ENCODE data around the gene PWWP2B.
"Not testable (repeated sequence)": the region's sequence is repeated elsewhere in the genome, so short reads cannot be mapped to it uniquely, and the experiment has no call there.

Gene PWWP2B

DNA sequence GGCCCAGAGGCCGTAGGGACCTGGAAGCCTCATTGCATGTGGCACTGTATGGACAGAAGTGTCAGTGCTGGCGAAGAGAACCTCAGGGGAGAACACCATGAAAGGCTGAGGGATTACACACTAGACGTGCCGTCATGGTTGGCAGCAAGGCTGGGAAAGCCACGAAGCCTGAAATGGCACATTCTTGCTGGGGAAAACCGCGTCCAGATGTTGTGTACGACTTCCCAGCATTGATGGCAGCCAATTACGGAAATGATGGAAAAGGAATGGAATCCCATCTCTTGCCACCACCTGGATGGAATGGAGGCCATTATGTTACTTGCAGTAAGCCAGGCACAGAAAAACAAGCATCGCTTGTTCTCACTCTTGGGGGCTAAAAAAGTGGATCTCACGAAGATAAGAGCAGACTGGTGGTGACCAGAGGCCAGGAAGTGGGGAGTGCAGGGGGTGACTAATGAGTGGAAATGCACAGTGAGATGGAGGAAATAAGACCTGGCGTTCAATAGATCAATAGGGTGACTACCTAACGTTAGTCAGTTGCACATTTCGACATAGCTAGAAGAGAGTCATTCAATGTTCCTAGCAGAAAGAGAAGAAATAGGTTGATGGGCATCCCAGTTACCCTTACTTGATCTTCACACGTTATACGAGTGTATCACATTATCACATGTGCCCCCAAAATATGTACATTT is 14.6 kb upstream of the PWWP2B start:
- DNase-seq: no peak

GRCh38 chr10:132383101-132383500 is 13.9 kb upstream of the PWWP2B start:
- DNase-seq: peak; percentile 56

- DNase-seq: peak; percentile 53
Observed at GRCh38 chr10:132383751-132384196, 13.2 kb upstream of the PWWP2B start.

GRCh38 chr10:132384618-132385388 is 12.2 kb upstream of the PWWP2B start:
- no peak for DNase-seq

DNA sequence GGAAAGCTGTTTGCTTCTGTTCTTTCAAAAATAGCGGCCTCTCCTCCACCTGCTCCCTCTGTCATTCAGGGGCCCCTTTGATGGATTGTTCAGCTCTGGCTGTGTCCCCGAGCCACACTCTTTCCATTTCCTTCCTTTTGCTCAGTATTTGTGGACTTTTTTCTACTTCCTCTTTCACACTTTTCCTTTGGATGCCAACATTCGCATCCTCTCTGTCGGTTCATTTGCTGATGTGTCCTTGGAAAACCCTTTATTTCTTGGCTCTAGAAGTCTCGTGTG is 11.7 kb upstream of the PWWP2B start:
- no peak for DNase-seq

DNA sequence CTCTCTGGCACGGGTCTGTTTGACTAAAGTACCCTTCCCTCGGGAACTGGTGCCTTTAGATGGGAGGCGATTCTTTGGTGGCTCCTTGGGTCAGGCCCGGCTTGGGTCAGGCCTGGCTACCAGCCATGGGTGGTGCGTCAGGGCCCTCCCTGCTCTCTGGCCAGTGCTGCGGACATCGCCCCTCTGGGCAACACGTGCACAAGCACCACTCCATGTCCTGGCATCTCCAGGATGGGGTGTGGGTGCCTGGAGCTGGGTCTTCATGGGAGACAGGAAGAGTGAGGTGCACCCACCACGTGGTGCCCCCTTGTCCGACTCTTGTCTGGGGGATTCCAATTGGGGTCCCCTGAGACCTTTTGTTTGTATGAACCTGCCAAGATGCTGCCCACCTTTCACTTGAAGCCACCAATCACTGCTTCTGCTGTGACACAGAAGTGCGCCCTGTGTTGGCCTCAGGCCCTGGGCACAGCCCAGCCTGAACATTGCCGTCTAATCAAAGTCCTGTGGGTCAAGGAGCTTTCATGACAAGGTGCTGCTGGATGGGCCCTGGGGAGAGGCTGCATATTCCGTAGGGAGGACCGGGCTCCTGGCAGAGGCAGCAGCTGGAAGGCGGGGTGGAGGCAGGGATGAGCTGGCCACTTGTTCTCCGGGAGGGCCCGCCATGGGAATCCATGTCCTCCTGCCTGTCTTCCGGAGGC is 11.1 kb upstream of the PWWP2B start:
- DNase-seq: no peak

- DNase-seq: no peak
Observed at GRCh38 chr10:132386419-132386831, 10.6 kb upstream of the PWWP2B start.

DNA sequence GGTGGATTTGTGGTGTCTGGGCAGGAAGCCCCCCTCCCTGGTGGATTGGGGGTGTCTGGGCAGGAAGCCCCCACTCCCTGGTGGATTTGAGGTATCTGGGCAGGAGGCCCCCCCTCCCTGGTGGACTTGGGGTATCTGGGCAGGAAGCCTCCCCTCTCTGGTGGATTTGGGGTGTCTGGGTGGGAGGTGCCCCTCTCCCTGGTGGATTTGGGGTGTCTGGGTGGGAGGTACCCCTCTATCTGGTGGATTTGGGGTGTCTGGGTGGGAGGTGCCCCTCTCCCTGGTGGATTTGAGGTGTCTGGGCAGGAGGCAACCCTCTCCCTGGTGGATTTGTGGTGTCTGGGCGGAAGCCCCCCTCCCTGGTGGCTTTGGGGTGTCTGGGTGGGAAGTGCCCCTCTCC is 10.1 kb upstream of the PWWP2B start:
- not testable (repeated sequence) for DNase-seq

DNA sequence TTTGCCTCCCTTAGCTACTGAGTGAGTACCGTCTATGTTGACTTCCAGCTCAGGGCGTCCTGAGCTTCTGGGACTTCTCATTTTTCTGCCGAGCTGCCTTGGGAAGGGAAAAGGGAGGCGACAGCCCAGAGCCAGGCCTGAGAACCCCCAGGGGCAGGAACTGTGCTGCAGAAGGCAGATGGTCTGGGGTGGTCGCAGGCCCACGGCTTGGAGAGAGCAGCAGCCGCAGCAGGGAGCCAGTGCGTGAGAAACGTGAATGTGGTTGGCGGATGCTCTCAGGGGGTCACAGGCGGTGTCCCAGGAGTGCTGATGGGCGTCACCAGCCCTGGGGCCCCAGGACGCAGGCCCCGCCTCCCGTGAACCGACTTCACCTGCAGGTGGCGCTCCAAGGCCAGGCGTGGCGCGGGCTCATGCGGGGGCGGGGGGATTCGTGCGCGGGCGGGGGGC is 9.2 kb upstream of the PWWP2B start:
- DNase-seq: no peak

DNA sequence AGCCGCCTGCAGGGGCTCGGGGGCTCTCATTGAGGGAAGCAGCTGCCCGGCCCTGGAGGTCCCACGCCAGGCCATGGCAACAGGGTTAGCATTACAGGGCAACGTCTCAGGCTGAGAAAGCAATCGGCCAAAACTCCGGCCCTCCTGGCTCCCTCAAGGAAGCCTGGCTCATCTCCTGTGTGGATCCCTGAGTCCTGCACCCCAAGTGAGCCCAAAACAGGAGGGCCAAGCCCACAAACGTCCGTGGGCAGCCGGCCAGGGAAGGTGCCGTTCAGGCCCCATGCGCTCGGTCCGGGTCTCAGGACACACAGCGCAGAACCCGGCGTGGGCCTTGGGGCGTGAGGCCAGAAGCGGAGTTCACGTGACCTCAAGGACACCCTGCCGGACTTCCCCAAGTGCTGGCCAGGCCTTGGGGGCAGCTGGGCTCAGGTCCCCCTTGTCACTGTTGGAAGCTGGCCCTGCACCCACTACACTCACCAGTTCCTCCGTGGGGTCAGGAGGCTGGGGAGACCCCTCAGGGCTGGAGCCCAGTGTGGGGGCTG is 8.0 kb upstream of the PWWP2B start:
- DNase-seq: no peak

GRCh38 chr10:132389433-132390169 is 7.4 kb upstream of the PWWP2B start:
- DNase-seq: peak; percentile 57

DNA sequence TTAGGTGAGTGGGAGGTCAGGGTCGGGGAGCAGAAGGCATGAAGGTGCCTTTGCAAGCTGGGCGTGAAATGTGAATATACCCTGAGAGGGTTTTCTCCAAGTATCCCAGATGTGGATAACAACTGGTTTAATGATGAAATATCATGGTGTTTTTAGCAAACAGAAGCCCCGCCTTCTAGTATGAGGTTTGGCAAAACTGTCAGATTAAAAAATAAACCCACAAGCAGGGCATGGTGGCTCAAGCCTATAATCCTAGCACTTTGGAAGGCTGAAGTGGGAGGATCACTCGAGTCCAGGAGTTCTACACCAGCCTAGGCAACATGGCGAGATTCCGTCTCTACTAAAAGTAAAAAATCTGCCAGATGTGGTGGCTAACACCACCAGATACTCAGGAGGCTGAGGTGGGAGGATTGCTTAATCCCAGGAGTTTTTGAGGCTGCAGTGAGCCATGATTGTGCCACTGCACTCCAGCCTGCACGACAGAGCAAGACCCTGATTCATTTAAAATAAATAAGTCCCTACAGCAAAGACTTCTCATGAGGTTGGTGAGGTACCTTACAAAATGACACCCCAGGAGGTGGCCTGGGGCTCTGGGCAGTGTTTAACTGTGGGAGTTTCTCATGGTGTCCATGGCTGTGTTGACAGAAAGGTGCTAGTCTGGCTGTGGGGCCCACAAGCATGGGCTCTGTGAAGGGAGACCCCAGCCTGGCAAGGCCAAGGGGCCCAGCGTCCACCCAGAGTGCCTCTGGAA is 6.7 kb upstream of the PWWP2B start:
- no peak for DNase-seq

GRCh38 chr10:132390921-132391675 is 5.9 kb upstream of the PWWP2B start:
- no peak for DNase-seq

DNA sequence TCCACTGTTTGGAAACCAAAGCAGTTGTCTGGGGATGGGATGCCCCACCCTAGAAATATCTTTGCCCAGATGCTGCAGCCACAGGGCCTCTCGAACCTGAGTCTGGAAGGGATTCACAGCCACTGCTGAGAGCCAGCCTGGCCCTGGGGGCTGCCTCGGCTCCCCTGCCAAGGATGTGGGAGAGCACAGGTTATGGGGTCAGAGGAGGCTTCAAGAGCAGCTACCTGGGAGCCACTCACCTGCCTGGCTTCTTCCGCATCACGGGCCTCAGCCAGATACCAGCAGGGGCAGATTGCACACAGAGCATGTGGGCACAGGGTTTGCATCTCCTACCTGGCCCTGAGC is 5.4 kb upstream of the PWWP2B start:
- DNase-seq: no peak

GRCh38 chr10:132392184-132392800 is 4.7 kb upstream of the PWWP2B start:
- DNase-seq: no peak

DNA sequence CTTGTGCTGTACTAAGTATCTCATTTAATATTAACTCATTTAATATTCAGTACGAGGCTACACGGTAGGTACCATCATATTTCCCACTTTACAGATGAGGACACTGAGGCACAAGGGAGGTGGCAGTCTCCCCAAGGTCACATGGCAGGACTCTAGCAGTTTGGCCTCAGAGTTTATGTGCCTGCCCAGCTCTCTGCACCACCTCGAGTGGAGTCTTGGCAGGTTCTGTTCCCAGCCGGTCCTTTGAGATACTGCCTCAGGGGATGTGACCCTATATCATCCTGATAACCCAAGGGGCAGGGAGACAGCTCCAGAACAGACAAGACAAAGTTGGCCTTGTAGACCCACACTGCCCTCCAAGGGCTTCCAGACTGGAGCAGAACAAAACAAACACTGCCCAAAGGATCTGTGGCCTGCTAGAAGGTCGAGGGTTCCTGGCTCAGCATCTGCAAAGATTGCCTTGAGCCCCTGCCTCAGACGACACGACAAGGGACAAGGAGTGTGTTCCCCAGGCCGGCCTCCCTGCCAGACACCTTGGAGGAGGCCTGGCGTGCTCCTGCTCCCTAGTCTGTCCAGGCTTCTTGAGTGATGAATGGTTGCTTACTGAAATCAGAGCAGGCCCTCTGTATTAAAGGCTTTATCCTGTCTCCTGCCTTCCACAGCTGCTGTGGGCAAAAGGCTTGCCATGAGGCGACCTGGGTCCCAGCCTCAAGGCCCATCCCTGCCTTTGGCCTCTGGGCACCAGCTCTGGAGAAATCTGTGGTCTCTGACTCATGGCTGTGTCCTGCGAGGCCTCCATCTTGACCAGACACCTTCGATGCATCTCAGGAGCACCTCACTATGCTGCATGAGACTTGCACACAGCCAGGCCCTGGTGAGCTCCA is 3.9 kb upstream of the PWWP2B start:
- DNase-seq: no peak

DNA sequence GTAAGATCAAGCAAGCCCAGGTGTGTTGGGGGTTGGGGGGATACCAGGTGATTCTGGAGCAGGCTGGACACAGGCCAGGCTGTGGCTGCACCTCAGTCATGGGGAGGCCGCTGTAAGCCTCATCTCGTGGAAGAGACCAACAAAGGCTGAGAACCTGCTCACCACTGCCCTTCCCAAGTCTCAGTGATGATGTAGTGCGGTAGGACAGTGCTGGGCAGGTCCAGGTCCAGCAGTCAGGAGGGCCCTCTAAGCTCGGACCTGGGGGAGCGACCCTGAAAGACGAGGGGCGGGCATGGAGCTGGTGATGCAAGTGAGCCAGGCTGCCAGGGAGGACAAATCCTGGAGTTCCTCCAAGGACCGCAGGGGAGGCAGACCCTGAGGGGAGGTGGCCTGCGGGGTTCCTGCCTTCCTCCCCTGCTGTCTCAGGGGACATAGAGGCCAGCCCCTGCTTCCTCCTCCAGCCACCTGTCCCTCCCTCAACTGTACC is 3.3 kb upstream of the PWWP2B start:
- DNase-seq: no peak

- DNase-seq: no peak
Observed at GRCh38 chr10:132394201-132394811, 2.7 kb upstream of the PWWP2B start.

- DNase-seq: no peak
Observed at GRCh38 chr10:132394936-132395703, 1.9 kb upstream of the PWWP2B start.
